NOMO-1 treated with DMSO at 0.1 percent for 48 hours (cell line): ENCODE results near the gene TBC1D4.

Experiments used
- DNase-seq: peaks from one replicate; lab custom pipeline; 2025; ENCODE audit not compliant: unreplicated experiment; lab: John Stamatoyannopoulos, UW

The TBC1D4 gene

DNA sequence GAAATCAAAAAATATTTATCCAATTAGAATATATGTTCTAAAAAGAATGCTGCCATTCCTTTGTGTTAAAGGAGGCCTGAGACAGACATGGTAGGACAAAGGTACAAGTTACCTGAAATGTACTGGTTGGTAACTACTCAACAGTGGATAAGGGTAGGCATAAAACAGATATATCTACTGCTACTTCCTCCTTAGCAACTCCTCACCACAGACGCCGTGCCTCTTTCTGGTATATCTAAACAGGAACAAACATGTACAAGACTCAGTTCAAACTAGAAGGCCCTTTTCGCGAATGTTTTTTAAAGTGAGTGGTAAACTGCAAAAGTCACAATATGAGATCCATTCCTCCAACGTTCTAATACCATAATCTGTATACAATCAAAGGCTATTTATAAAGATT is 86.9 kb downstream of the TBC1D4 start:
- DNase-seq: peak; percentile 89

GRCh38 chr13:75393839-75394520 is 88.0 kb downstream of the TBC1D4 start:
- DNase-seq: peak; percentile 69

DNA sequence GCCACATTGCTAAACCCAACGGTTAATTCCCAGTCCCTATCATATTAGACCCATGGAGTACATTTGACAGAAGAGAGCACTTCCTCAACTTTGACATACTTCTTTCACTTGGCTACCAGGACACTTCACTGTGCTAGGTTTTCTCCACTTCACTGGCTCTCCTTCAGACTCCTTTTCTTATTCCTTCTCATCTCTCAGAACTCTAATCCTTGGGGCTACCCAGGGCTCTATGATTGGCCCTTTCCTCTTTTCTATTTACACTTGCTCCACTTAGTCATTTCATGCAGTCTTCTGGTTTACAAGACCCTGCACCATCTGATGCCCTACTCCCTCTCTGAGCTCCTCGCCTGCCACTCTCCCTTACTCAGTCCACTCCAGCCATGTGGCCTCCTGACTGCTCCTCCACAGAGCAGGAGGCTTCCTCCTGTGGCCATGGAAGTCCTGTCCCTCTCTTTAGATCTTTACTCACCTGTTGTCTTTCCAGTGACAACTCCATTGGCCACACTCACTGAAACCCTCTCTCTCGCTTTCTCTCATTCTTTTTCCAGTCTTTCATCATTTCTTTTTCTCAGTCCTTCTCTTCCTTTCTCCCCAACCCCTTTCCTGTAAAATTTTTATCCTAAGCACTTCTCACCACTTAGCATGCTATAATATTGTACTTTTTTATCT is 90.4 kb downstream of the TBC1D4 start:
- no peak for DNase-seq

DNA sequence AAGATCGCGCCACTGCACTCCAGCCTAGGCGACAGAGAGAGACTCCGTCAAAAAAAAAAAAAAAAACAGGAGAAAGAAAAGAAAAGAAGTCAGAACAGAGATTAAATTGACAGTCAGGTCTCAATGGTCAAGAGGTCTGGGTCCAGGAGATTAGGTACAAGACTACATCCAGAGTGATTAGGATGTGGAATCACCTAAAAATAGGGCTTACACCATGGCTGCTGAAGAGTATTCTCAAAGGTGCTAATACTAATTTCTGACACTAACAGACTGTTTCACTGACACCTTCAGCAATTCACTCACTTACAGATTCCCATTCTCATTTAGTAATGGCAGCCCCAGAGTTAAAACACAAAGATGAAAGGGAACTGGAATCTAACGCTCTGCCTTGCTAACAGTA is 91.7 kb downstream of the TBC1D4 start:
- no peak for DNase-seq

GRCh38 chr13:75385708-75386083 is 96.3 kb downstream of the TBC1D4 start:
- no peak for DNase-seq

GRCh38 chr13:75384879-75385707 is 96.9 kb downstream of the TBC1D4 start:
- peak; percentile 31 for DNase-seq

DNA sequence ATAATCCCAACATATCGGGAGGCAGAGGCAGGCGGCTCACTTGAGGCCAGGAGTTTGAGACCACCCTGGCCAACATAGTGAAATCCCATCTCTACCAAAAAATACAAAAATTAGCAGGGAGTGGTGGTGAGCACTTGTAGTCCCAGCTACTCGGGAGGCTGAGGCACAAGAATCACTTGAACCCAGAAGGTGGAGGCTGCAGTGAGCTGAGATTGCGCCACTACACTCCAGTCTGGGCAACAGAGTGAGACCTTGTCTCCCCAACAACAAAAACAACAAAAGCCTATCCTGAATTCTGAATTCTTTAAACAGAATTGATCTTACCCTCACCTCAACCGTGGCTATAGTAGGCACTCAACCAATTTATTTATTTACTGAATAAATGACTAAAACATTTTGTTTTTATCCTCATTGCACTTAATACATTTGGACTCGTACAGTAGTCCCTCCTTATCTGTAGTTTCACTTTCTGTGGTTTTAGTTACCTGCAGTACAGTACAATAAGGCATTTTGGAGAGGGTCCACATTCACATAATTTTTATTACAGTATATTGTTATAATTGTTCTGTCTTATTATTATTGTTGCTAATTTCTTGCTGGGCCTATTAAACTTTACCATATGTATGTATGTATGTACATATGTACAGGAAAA is 98.8 kb downstream of the TBC1D4 start:
- no peak for DNase-seq

- DNase-seq: no peak
Observed at GRCh38 chr13:75378301-75378700, 103.7 kb downstream of the TBC1D4 start.

GRCh38 chr13:75376792-75377402 is 105.1 kb downstream of the TBC1D4 start:
- no peak for DNase-seq

DNA sequence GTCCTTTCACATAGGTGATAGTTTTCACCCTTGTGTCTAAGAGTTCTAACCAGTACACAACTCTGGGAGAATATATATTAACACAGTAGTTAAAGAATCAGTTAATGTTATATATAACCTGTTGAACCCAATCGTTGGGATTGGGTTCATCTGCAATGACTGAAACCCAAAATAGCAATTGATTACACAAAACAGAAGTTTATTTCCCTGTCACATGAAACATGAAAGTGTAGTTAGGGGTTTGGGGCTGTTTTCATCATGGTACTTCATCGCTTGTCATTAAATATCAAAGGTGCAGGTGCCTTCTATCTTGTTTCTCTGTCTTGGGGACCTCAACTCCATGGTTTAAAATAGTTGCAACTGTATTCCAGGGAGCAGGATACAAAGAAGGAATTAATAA is 106.6 kb downstream of the TBC1D4 start:
- DNase-seq: no peak

DNA sequence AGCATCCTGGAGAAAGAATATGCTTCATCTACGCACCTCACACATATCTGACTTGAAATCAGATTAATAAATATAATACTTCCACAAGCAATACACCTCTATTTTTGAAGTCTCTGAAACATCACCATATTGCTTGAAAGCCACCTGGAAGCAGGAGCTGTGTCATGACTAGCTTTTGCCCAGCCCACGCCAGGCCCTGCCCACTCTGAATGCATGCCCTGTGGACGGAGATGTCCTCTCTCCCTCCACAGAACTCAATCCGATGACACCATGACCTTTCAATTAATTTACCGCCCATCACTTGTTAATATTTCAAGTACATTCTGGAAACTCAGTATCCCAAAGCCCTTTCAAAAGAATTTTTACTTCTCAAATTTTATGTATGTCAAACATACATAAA is 108.0 kb downstream of the TBC1D4 start:
- no peak for DNase-seq

GRCh38 chr13:75372923-75373841 is 108.8 kb downstream of the TBC1D4 start:
- no peak for DNase-seq

DNA sequence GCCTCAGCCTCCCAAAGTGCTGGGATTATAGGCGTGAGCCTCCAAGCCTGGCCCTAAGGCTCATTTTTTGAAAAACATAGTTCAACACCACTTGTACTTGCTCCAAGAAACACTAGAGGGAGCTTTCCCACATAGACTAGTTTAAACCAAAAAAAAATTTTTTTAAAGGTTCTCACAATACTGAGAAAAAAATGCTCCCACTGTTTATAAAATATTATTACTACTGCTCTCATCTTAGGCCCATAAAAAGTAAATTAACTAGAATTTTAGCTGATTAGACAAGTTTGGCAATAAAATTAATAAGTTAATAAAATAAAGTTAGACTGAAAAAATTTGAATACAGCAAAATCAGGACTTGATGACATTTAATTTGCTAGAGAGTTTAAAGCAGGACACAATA is 109.5 kb downstream of the TBC1D4 start:
- DNase-seq: peak; percentile 55

- no peak for DNase-seq
Observed at GRCh38 chr13:75371203-75371602, 110.8 kb downstream of the TBC1D4 start.

GRCh38 chr13:75370774-75371173 is 111.2 kb downstream of the TBC1D4 start:
- DNase-seq: no peak

DNA sequence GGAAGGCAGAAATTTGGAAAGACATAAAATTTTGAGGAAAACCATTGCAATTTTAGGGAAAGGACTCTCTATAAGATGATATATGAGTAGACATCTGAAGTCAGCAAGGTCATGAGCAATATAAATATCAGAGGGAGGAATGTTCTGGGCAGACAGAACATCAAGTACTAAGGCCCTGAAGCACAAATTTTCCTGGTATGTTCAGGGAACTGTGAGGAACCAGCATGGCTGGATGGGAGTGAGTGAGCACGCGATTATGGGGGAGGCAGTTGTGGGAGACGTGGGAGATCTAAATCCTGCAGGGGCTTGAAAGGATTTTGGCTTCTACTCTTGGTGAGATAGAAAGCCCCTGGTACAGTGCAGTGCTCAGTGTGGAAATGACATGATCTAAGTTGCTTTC is 112.0 kb downstream of the TBC1D4 start:
- DNase-seq: no peak

- no peak for DNase-seq
Observed at GRCh38 chr13:75368167-75368566, 113.8 kb downstream of the TBC1D4 start.

- no peak for DNase-seq
Observed at GRCh38 chr13:75366380-75367280, 115.3 kb downstream of the TBC1D4 start.

DNA sequence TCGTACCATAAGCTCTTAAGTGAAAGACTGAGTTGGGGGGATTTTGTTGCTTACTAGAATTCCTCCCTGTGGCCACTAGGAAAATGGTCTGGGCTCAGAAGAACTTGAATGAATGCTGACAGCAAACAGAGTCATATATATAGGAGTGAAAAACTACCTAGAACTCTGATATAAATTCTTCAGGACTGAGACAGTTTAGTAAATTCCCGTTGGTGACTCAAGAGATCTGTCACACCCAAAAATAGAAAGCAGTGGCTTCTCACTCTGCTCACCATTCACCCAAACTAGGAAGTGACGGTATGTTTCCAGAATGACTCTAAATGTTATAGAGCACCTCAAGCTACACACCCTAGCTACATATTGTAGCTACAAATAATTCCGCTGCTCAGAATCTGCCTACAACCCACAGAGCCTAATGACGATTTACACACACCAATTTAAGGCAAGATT is 116.2 kb downstream of the TBC1D4 start:
- peak; percentile 80 for DNase-seq
